IPS DF 6.9 (cell line): ENCODE measurements around the gene CELF1.

Experiments used
- DNase-seq: peaks from one replicate; pipeline ENCODE4 v3.0.0-alpha.2; 2013; ENCODE audit warnings: low read depth, low spot score
- H3K27ac ChIP-seq: one replicate; pipeline ENCODE4 v1.5.1; 2013; ENCODE audit warnings: low read length, control low read depth
- H3K27me3 ChIP-seq: 2 replicates; pipeline ENCODE4 v1.6.1; 2013; ENCODE audit warnings: mild to moderate bottlenecking, low read length; ENCODE audit not compliant: control insufficient read depth, insufficient read depth
- H3K36me3 ChIP-seq: 2 replicates; pipeline ENCODE4 v1.6.1; 2013; ENCODE audit warnings: low read length; ENCODE audit not compliant: control insufficient read depth, insufficient read depth
- H3K4me1 ChIP-seq: 2 replicates; pipeline ENCODE4 v1.6.1; 2013; ENCODE audit warnings: low read length; ENCODE audit not compliant: control insufficient read depth, insufficient read depth
- H3K4me3 ChIP-seq: 2 replicates; pipeline ENCODE4 v1.5.1; 2013; ENCODE audit warnings: mild to moderate bottlenecking, low read length
- H3K9me3 ChIP-seq: 2 replicates; pipeline ENCODE4 v1.6.1; 2013; ENCODE audit warnings: low read length, inconsistent platforms; ENCODE audit not compliant: control insufficient read depth, insufficient read depth
- WGBS: extraction: QIAGEN DNeasy Blood & Tissue Kit; methylation state at CpG from one replicate; pipeline ENCODE4 v1.1.7; 2013; ENCODE audit warnings: mixed read lengths, missing lambda C conversion rate; ENCODE audit not compliant: insufficient read length, insufficient coverage; 5-methylcytosine and 5-hydroxymethylcytosine counted together

The CELF1 gene

GRCh38 chr11:47577460-47578041 lies 24.6 kb upstream of the CELF1 start:
- Histone ChIP-seq H3K27ac (no peak overlapping the region), H3K36me3 (peaks cover 18% of the 10 kb centered on the region), H3K4me1 (0 out of 2 replicates have a peak, but pooled peaks cover 3% of the 10 kb centered on the region), H3K9me3 (no peaks in the 10 kb centered on the region), H3K4me3 (no peak overlapping the region), H3K27me3 (no peaks in the 10 kb centered on the region)
- no CpG with 5 or more reads among the region's 13 CpGs for WGBS
- no peak for DNase-seq

- WGBS, result no CpG with 5 or more reads among the region's 11 CpGs
- H3K36me3 ChIP-seq, result peaks cover 14% of the 10 kb centered on the region
- no peak overlapping the region for H3K27ac ChIP-seq
- no peak for DNase-seq
- no peaks in the 10 kb centered on the region for H3K4me1 ChIP-seq
- no peak overlapping the region for H3K4me3 ChIP-seq
- H3K9me3 ChIP-seq, result no peaks in the 10 kb centered on the region
- H3K27me3 ChIP-seq, result no peaks in the 10 kb centered on the region
Observed at GRCh38 chr11:47573321-47573720, 20.4 kb upstream of the CELF1 start.

GRCh38 chr11:47572715-47573255 lies 19.9 kb upstream of the CELF1 start:
- WGBS, result no CpG with 5 or more reads among the region's 8 CpGs
- H3K4me1 ChIP-seq, result no peaks in the 10 kb centered on the region
- DNase-seq, result no peak
- H3K27ac ChIP-seq, result no peak overlapping the region
- peaks cover 14% of the 10 kb centered on the region for H3K36me3 ChIP-seq
- H3K4me3 ChIP-seq, result no peak overlapping the region
- H3K27me3 ChIP-seq, result no peaks in the 10 kb centered on the region
- H3K9me3 ChIP-seq, result no peaks in the 10 kb centered on the region

GRCh38 chr11:47571895-47572294 lies 19.0 kb upstream of the CELF1 start:
- DNase-seq, result no peak
- Histone ChIP-seq H3K27ac (no peak overlapping the region), H3K4me1 (no peaks in the 10 kb centered on the region), H3K36me3 (peaks cover 14% of the 10 kb centered on the region), H3K27me3 (no peaks in the 10 kb centered on the region), H3K4me3 (no peak overlapping the region), H3K9me3 (no peaks in the 10 kb centered on the region)
- WGBS, result no CpG with 5 or more reads among the region's 1 CpG

- H3K9me3 ChIP-seq, result no peaks in the 10 kb centered on the region
- no CpG with 5 or more reads among the region's 4 CpGs for WGBS
- DNase-seq, result no peak
- H3K4me1 ChIP-seq, result no peaks in the 10 kb centered on the region
- no peak overlapping the region for H3K27ac ChIP-seq
- H3K27me3 ChIP-seq, result no peaks in the 10 kb centered on the region
- H3K4me3 ChIP-seq, result no peak overlapping the region
- peaks cover 14% of the 10 kb centered on the region for H3K36me3 ChIP-seq
Observed at GRCh38 chr11:47571357-47571729, 18.4 kb upstream of the CELF1 start.

- no peak for DNase-seq
- Histone ChIP-seq H3K4me1 (no peaks in the 10 kb centered on the region), H3K27ac (no peak overlapping the region), H3K4me3 (no peak overlapping the region), H3K9me3 (no peaks in the 10 kb centered on the region), H3K27me3 (no peaks in the 10 kb centered on the region), H3K36me3 (peaks cover 14% of the 10 kb centered on the region)
- no CpG with 5 or more reads among the region's 3 CpGs for WGBS
Observed at GRCh38 chr11:47570651-47571356, 17.9 kb upstream of the CELF1 start.

- Histone ChIP-seq H3K27me3 (no peaks in the 10 kb centered on the region), H3K27ac (no peak overlapping the region), H3K4me3 (no peak overlapping the region), H3K9me3 (no peaks in the 10 kb centered on the region), H3K4me1 (no peaks in the 10 kb centered on the region), H3K36me3 (peaks cover 14% of the 10 kb centered on the region)
- no peak for DNase-seq
- no CpG with 5 or more reads among the region's 7 CpGs for WGBS
Observed at GRCh38 chr11:47569646-47570045, 16.7 kb upstream of the CELF1 start.

- Histone ChIP-seq H3K4me3 (peak overlapping the region; percentile 87), H3K4me1 (no peaks in the 10 kb centered on the region), H3K27me3 (no peaks in the 10 kb centered on the region), H3K9me3 (no peaks in the 10 kb centered on the region), H3K27ac (no peak overlapping the region), H3K36me3 (0 out of 2 replicates have a peak, but pooled peaks cover 4% of the 10 kb centered on the region)
- DNase-seq, result no peak
- WGBS, result no CpG with 5 or more reads among the region's 17 CpGs
Observed at GRCh38 chr11:47566149-47566698, 13.3 kb upstream of the CELF1 start.

GRCh38 chr11:47565340-47566148 lies 12.6 kb upstream of the CELF1 start, which contains the start of gene PTPMT1:
PTPMT1 (plus strand) TSS chr11:47565599; CDS start chr11:47565623, 24 bp downstream.
- Histone ChIP-seq H3K4me1 (no peaks in the 10 kb centered on the region), H3K4me3 (peak within 1 kb of the TSS; percentile 87), H3K36me3 (0 out of 2 replicates have a peak, but pooled peaks cover 4% of the 10 kb centered on the region), H3K27ac (no peak within 1 kb of the TSS), H3K9me3 (no peaks in the 10 kb centered on the region), H3K27me3 (no peaks in the 10 kb centered on the region)
- WGBS, result no CpG with 5 or more reads among the region's 86 CpGs
- no peak for DNase-seq

- WGBS, result no CpG with 5 or more reads among the region's 11 CpGs
- no peaks in the 10 kb centered on the region for H3K4me1 ChIP-seq
- H3K36me3 ChIP-seq, result 0 out of 2 replicates have a peak, but pooled peaks cover 4% of the 10 kb centered on the region
- H3K4me3 ChIP-seq, result peak overlapping the region; percentile 87; the same call in 1 of the 2 replicates
- no peak overlapping the region for H3K27ac ChIP-seq
- H3K9me3 ChIP-seq, result no peaks in the 10 kb centered on the region
- no peak for DNase-seq
- H3K27me3 ChIP-seq, result no peaks in the 10 kb centered on the region
Observed at GRCh38 chr11:47564933-47565339, 12.0 kb upstream of the CELF1 start.
